Measurements from ENCODE around the gene EFNA5.
"Not testable (repeated sequence)": the region's sequence is repeated elsewhere in the genome, so short reads cannot be mapped to it uniquely, and the experiment has no call there.

Gene EFNA5

DNA sequence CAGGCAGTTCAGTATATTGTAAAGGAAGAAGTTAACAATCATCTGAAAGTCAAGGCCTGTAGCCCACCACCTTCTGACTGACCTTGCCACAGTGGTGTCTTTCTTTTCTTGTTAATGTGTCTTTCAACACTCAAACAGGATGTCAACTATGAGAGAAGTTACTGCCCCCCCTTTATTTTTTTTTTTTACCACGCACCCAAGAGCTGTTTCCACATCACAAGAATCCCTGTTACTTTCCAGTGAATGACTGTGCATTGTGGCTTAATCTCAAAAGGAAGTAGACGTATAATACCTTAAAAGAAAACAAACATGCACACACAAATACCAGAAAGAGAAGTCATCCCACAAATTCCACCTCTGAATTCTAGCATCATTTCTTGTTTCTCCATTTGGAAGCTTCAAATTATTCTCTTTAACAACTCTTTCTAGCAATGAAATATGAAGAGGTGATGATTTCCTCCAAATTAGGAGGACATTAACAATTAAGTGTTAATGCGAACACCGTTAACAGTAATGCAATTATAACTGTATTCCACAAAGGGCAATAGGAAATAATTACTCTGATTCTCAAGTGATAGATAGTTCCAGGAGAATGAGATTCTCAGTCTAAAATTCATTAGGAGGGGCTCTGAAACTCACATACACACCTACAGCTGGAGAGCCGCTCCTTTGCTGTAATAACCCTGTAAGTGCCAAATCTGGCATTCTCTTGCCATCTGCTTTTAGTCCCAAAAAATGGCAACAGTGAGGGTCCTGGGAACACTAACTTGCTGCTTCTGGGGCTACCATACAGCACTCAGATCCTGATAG is 201.0 kb downstream of the EFNA5 start:
- DNase-seq (ENCODE audit: insufficient read length, low spot score), result no peak
- peak; percentile 69 for FAIRE-seq

DNA sequence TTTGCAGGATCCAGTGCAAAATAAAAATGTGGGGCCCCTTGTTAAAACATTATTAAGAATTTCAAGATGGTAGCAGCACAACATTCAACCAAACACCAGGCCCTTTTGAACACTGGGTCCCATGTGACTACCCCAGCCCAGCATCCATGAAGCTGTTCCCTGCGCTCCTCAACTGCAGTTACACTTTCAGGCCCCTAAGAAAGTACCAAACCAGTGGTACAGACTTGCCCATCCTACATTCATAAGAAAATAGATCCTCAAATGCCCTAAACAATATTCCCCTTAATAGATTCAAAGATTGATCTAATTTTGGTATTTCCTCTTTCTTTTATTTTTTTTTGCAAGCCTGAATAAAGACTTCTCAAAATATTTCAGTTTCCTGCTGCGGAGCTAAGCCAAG is 201.7 kb downstream of the EFNA5 start:
- FAIRE-seq (no peak), DNase-seq (ENCODE audit: insufficient read length, low spot score) (no peak)

DNA sequence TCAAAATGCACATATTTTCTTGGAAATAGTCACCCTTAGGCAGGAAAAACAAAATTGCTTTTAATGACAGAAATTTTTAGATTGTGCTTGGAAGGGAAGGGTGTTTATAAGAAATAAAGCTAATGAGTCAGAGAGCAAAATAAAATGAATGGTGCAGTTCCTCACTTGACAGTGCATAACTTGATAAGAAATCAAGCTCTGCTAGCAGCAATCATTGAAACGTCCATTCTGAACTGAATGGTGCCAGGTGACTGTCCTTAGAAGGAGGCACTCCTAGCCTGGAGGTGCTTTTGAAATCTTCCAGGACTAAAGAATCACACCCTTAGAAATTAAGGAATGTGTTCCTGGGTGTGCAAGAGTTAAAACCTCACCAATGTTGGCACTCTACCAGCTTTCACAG is 202.5 kb downstream of the EFNA5 start:
- DNase-seq (ENCODE audit: insufficient read length, low spot score) (no peak), FAIRE-seq (no peak)

DNA sequence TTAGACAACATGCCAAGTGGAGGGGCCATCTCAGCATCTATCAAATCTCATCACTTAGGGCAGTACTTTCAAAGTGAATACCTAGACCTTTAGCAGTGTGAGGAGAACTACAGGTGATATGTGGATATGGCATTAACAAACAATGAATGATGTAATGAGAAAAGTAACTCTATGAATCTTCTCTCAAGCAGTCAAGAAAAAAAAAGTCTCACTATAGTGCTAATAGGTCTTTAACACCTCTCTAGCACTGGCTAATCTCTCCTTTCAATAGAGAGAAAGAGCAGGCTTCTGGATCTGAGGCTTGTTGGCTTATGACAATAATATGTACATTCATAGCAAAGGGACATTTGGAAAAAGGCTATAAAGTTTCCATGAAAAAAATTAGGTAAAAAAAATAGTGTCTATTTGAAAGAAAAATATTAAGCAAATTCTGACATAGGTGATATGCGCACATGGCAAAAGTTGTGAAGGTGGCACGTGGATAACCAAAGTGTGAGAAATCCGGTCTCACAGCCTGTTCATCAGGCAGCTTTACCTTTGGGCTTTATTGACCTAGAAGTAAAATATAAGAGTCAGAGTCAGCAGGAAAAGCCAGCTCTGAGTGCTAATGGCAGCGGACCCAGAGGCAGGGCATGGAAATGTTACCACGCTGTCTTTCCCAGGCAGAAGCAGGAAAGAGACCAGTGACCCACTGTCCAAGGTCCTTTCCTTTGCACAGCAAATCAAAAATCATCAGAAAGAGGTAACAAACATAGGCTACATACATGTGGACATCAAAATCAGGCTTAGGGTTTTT is 203.4 kb downstream of the EFNA5 start:
- no peak for FAIRE-seq
- no peak for DNase-seq (ENCODE audit: insufficient read length, low spot score)

DNA sequence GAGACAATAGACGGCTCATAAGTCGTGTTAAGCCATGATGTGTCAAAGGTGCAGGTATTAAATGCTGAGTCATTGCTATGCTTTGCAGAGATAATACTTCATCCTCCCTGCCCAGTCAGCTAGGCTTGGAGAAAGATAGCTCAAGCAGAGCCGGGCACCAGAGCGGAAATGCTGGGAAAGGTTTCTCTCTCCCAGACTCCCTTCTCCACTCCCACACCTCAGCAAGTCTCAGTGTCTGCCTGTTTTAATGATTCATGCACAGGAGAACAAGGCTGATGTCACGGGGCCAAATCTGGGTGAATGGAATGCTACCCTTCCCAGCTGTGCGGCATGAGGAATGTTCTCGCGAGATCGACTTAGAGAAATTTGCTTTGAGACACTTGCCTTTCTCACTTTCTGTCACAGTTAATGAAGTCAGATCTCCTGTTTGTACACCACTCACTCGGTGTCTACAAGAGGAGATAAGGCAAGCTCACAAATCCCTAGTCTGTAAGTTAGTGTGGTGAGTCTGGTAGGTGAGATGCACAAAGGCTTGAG is 204.4 kb downstream of the EFNA5 start:
- FAIRE-seq (no peak), DNase-seq (ENCODE audit: insufficient read length, low spot score) (no peak)

DNA sequence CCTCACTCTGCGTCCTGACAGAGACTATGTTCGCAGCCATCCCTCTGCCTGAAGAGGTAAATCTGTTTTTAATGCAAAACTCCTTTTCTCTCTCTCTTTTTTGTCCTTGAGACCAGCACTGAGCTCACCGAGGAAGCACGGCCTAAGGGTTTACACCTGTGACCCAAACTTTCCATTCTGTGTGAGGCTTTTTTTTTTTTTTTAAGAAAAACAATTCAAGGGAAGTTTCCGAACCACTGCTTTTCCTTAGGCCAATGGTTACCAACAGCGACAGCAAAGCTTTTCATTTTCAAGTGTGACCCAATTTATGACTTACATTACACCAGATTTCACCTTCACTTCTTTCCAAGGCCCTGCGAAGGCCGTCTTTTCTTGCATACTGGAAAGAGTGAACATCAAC is 205.9 kb downstream of the EFNA5 start:
- DNase-seq (ENCODE audit: insufficient read length, low spot score) (no peak), FAIRE-seq (no peak)

DNA sequence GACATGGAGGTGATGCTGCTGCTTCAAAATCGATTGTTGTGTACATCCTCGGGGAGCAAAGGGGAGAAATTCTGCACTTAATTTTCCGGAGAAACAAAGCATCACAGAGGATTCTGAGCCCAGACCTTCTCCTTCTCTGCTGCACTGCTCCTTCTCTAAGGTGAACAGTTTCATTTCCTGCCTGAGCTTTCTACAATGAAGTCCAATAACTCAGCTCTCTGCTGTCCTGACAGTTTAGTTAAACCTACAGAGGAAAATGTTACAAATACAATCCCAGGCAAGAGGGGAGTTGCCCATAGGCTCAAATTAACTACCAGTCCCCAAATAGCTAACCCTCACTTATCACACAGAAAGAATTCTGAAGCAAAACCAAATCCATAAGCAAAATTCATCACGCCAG is 206.3 kb downstream of the EFNA5 start:
- DNase-seq (ENCODE audit: insufficient read length, low spot score), result no peak

DNA sequence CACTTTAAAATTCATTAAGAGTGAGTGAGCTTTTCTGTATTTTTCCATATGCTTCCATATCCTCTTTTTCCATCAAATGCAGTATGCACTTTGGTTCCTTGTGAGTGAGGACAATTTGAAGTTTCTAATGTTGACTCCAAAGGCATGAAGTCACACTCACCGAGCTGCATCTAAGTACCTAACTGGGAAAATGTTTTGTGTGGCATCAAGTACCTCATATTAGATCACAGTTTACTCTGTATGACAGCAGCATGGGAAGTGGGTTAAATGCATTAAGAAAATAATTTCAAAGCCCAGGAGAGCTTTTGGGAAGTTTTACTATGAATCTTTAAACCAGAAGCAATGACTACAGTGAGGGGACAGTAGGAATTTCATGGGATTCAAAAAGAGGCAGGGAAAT is 207.0 kb downstream of the EFNA5 start:
- FAIRE-seq, result peak; percentile 71
- DNase-seq (ENCODE audit: insufficient read length, low spot score), result no peak

More for the DNA sequence above, 206.3 kb downstream of the EFNA5 start:
- FAIRE-seq, result peak; percentile 53

DNA sequence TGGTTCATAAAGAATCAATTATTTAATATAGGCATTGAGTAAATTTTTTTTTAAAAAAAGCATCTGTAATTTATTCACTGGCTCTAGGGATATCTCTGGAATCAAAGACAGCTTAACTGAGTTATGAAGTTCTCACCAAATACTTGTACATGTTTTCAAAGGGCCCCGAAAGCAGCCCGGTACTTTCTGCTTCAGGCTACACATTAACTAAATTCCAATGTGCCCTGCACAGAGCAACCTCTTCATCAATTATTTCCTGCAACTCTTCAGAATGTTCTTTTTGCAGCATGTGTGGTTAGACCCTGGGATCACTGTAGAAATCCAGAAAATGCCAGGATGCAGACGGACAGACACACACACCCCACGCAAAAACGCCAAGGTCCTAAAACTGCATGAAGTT is 209.0 kb downstream of the EFNA5 start:
- DNase-seq (ENCODE audit: insufficient read length, low spot score), result no peak
- no peak for FAIRE-seq

DNA sequence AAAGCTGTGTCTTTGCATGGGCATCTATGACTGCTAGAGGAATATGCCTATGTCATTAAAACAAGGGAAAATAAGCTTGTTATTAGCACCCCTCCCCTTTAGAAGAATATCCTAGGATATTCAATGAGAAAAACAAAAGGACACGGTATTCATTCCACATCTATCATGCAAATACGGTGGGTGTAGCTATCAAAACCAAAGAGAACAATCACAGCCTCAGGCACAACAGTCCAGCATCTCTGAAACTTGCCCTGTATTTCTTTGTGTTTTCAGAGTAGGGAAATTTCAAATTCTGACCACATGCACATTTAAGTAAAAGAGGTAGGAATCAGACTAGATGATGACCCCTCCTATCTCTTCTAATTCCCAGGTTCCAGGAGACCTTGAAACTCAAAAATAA is 209.9 kb downstream of the EFNA5 start:
- FAIRE-seq (no peak), DNase-seq (ENCODE audit: insufficient read length, low spot score) (no peak)

DNA sequence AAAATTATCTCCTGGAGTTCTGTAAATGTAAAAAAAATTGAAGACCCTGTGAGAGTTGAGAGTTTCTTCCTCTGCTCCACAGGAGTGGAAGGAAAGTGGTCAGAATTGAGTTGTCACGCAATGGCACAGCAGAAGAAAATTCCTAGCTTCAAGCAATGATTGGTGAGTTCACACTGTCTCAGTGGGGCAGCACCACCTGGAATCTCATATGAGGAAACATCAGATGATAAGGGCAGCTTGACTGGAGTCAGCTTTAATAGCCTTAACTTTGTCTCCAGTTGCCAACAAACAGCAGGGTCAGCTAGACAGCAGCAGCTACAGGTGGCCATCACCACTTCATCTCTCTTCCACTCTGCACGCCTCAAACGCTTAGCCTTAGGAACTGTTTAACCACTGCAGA is 211.1 kb downstream of the EFNA5 start:
- FAIRE-seq (no peak), DNase-seq (ENCODE audit: insufficient read length, low spot score) (no peak)

DNA sequence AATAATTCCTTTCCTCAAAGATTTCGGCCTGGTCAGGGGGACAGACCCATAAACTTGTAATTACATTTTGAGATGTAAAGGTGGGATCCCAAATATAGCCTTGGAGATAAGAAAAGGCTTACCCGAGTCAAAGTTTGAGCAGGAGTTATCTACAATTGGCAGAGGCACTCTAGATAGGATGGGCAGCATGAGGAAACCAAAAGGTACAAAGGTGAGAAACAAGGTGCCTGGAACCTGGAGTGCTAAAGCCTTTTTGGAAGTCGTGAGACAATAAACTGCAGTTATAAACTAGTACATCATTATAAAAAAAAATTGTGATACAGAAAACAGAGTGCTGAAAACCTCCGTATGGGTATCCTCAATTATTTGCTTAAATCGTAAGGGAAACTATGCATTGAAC is 212.4 kb downstream of the EFNA5 start:
- no peak for DNase-seq (ENCODE audit: insufficient read length, low spot score)
- FAIRE-seq, result no peak

DNA sequence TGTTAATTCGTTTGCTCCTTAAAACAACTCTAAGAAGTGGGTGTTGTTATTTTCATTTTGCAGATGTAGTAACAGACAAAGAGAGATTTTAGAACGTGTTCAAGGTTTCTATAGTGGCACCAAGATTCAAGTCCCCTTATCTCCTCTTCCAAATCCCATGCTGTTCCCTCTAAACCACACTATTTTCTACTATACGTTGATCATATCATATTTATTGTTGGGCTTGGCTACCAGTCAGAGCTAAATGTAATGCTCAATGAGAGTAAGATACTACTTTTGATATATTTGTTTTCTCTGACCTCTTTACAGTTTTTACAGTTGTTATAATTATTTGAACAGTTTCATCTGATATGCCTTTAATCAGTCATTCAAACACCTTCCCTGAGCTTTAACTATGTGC is 212.9 kb downstream of the EFNA5 start:
- no peak for DNase-seq (ENCODE audit: insufficient read length, low spot score)
- FAIRE-seq, result no peak

DNA sequence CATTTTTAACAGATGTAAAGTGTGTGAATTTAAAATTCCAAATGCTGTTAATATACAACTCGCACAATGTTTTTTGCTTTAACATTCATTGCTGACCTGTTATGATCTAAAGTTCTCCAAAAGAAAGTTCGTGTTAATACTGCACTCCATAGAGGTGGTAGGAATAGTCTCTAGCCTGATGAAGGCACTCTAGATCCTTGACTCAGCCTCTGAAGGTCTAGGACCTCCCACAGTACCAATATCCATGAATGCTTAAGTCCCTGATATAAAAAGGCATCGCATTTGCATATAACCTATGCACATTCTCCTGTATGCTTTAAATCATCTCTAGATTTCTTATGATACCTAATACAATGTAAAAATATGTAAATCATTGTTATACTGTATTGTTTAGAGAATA is 213.6 kb downstream of the EFNA5 start:
- FAIRE-seq (no peak), DNase-seq (ENCODE audit: insufficient read length, low spot score) (no peak)

DNA sequence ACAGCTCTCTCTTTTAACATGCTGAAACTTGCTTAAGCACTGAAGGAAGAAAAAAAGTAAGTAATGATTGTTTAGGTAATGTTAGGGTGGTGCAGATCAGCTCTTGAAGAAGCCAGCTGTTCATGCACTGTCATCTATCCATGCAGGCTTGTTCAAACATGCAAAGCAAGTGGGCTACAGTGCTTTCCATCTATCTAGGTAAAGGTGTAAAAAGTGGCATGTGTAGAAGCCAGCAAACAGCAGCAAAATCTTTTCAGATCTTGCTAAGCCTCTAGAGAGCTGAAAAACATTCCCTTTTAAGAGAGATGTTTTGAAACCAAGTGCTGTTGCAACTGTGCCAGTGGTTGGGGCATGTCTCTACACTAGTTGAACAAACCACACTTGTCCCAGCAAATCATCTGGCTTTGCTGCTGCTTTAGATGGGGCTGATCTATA is 214.4 kb downstream of the EFNA5 start:
- peak; percentile 68 for FAIRE-seq

DNA sequence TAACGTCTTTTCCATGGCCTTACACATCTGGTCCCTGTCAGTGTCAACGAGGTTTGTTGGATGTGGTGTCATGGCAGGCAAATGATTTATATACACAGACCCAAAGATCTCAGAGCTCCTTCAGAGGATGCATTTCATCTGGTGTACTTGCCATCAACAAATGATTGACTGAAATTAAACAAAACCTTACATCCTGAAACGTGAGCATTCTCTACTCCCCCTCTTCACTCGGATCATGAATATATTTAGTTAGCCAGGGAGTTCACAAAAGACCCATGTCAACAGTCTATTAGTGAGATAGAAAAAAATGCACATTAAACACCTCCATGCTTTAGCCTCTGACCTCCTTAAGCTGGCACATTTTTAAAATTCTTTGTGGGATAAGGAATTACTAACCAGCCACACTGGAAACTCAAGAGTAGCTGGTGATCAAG is 215.6 kb downstream of the EFNA5 start:
- FAIRE-seq, result peak; percentile 31
- no peak for DNase-seq (ENCODE audit: insufficient read length, low spot score)

More for the DNA sequence above, 214.4 kb downstream of the EFNA5 start:
- no peak for DNase-seq (ENCODE audit: insufficient read length, low spot score)

DNA sequence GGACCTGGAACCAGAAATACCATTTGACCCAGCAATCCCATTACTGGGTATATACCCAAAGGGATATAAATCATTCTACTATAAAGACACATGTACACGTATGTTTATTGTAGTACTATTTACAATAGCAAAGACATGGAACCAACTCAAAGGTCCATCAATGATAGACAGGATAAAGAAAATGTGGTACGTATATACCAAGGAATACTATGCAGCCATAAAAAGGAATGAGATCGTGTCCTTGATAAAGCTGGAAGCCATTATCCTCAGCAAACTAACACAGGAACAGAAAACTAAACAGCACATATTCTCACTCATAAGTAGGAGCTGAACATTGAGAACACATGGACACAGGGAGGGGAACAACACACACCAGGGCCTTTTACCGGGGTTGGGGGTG is 218.9 kb downstream of the EFNA5 start:
- not testable (repeated sequence) for DNase-seq (ENCODE audit: insufficient read length, low spot score); FAIRE-seq

DNA sequence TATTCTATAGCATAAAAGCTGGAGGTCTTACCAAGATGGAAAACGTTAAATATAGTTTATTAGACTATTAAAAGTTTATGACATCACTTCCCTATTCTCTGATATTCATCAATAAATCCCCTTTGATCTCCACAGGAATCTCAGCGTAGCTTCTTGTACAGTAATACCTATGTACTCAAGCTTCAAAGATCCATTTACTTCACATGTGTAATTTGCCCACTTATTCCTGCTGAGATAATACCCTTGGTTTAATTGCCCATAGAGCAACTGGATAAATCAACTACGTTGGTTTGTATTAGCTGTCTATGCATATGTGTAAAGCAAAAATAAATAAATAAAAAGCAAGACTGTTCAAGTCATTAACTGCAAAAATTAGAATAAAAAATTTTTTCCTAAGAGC is 219.7 kb downstream of the EFNA5 start:
- DNase-seq (ENCODE audit: insufficient read length, low spot score), result no peak
- FAIRE-seq, result no peak

DNA sequence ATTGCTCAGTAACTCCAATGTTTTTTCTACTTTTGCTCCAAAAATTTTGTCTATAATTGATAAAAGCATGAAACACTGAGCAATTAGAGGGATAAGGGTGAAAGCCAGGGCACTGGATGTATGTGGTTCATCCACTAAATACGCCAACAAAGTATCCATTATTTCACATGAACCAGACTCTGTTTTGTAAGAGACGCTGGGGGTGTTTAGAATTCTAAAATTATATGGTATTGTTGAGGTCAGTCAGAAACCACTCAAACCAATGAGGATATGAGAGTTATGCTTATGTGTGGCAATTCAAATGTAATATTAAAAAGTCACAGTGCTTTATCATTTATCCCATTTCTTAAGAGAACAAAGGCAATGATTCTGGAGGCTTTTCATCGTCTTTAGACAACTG is 220.2 kb downstream of the EFNA5 start:
- no peak for FAIRE-seq

DNA sequence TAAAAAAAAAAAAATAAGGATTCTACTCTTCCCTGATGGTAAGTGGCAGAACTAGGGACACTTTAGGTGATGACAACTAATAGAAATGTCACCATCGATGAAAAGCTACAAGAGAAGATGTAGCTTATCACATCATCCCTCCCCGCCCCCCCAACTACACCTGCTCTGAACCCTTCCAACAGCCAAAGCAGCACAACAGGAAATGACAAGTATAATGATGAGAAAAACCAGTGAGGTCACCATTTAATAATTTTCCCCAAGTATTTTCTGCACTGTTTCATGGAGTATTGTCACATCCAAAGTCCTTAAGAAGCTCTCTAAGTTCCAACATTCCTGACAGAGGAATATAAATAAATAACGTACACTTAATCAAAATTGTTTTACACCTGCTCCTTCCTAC is 221.4 kb downstream of the EFNA5 start:
- no peak for FAIRE-seq
- no peak for DNase-seq (ENCODE audit: insufficient read length, low spot score)

More for the DNA sequence above, 220.2 kb downstream of the EFNA5 start:
- DNase-seq (ENCODE audit: insufficient read length, low spot score), result no peak

DNA sequence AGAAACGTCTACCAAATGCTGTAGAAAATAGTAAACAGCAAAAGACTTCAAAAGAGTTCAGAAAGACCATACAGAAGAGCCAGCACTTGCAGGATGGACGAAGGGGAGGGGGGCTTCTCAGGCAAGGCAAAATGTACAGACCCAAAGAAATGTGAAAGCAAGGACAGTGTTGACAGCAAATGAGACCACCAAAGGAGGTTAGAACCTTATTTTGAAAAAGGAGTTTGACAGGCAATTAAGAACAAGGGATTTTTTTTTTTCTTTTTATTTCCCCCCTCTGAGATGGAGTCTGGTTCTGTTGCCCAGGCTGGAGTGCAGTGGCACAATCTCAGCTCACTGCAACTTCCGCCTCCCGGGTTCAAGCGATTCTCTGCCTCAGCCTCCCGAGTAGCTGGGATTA is 223.2 kb downstream of the EFNA5 start:
- DNase-seq (ENCODE audit: insufficient read length, low spot score), result no peak
- FAIRE-seq, result no peak

DNA sequence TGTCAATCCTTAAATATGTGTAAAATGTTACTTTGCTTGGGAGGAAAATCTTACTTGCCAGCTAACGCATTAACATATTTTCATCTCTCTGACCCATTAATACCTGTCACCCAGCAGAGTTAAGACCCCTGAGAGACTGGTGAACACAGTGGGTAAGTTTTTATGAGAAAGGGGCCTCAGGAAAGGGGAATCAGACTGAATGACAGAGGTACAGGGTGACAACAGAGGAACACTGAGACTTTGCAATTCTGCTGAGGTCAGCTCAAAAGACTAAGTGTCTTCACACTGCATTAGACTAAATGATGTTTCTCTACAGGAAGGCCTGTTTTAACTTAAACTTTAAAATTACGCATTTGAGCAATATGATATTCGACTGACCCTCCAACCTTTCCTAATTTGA is 223.8 kb downstream of the EFNA5 start:
- no peak for FAIRE-seq
- no peak for DNase-seq (ENCODE audit: insufficient read length, low spot score)

Measured in GM19239 (cell line).